GM18505 (cell line): ENCODE measurements around the gene MAP2.

Source experiments
- ATAC-seq: cut with Tn5 transposase; IDR thresholded peaks from one replicate; pipeline ENCODE4 v1.9.1; 2021; ENCODE audit not compliant: unreplicated experiment
- POLR2A ChIP-seq: IDR thresholded peaks from 4 replicates; pipeline ENCODE4 v1.6.1; 2011; ENCODE audit warnings: borderline replicate concordance; ENCODE audit not compliant: insufficient read depth, insufficient read length; ENCODE audit errors: extremely low read depth

Gene MAP2

GRCh38 chr2:209411718-209412117, 12.1 kb upstream of the MAP2 start:
- no peak for ATAC-seq
- TF ChIP-seq POLR2A, result no peak

DNA sequence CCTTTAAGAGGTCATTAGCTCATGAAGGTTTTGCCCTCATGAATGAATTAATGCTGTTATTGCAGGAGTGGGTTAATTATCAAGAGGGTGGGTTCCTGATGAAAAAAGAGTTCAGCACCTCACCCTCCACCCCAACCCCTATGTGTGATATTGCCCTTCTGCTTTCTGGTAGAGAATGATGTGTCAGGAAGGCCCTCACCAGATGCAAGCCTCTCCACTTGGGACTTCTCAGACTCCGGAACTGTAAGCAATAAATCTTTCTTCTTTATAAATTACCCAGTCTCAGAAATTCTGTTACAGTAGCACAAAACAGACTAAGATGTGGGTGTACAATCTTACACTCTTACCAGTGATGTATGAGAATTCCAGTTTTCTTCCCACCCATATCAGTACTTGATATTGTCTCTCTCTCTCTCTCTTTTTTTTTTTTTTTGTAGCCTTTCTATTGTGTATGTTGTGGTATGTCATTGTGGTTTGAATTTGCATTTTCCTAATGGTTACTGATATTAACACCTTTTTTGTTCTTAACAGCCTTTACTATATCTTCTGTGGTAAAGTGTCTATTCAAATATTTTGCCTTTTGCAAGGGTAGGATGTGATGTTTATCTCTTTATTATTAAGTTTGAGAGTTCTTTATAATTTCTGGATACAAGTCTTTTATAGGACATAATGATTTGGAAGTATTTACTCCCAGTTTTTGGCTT, 10.4 kb upstream of the MAP2 start:
- ATAC-seq, result no peak

GRCh38 chr2:209416913-209417312, 6.9 kb upstream of the MAP2 start:
- ATAC-seq, result no peak
- no peak for TF ChIP-seq POLR2A

More for the DNA sequence above, 10.4 kb upstream of the MAP2 start:
- TF ChIP-seq POLR2A, result no peak

DNA sequence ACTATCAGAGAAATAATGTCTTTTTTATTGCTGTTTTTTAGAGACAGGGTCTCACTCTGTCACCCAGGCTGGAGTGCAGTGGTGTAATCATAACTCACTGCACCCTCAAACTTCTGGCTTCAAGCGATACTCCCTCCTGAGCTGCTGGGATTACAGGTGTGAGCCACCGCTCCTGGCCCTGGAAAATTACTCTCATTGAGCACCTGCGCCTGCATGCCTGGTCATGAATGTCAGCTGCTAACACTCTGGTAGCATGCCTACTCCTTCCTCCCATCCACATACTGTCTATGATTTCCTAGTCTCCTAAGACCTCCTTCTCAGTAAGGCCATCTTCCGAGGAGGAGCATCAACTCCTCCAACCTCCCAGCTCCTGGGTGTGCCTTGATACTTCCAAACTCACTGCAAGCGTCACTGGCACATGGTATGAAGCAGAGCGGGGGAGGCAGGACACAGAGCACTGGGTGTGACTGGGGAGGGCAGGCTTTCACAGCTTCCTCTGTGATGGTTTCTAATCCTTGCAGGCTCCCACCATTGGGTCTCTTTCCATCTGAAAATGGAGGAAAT, 1.6 kb upstream of the MAP2 start:
- TF ChIP-seq POLR2A, result no peak
- no peak for ATAC-seq

- peak; percentile 13 for ATAC-seq
- no peak for TF ChIP-seq POLR2A
Measured at GRCh38 chr2:209424199-209424701, 403 bp downstream of the MAP2 start.

DNA sequence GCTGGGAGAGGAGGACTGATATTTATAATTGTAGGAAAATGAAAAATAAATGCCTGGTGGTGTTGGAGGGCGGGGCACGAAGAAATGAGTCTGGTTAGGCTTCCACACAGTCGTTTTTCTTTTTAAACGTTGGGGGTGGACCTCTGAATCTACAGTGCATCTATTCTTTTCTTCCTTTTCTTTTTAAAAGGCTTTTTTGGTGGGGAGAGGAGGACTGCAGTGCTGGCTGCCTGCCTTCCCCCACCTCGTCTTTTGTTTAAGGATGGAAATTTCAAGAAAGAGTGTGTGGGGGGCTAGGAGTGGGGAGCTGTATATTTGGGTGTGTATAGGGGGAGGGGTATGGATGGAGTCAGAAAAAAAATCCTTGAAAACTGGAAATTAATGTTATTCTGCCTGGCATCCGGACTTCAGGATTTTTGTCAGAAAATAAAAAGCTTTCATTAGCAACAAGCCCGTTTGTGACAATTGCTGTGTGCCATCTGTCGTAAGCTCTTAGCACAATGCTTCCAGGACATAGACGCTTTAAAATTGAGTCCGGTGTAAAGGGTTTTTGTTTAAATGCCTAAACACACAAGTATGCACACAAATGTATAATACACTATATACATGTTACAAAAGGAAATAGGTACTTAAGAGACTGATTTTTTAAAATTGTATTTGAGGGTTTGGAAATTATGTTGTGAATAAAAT, 1.1 kb downstream of the MAP2 start:
- TF ChIP-seq POLR2A, result no peak
- no peak for ATAC-seq

DNA sequence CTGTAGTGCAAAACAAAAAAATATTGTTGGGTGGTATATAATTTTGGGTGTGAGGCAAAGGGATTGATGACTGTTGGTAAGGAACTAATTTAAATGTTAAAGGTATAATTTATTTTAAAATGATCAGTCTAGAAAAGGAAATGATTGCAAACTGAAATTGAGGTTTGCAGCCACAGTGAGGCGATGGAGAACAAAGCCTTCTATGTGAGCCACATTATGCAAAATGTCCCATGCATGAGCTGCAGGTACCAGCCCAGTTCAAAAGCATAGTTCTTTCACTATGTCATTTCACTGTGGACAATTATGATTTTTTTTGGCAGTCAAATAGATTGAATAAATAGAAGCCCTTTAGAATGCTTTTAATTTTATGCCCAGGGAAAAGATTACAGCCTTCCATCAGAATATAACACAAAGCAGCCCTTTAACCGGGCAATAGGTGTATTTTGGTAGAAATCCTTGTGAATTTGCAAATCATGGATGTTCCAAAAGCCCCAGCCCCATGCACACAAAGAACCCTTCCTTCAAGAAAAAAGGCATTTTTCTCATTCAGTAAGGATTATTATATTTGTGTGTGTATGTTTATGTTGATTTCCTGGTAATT, 1.7 kb downstream of the MAP2 start:
- TF ChIP-seq POLR2A, result no peak
- ATAC-seq, result peak; percentile 31

GRCh38 chr2:209426432-209426831, 2.6 kb downstream of the MAP2 start:
- ATAC-seq, result no peak
- TF ChIP-seq POLR2A, result no peak

- ATAC-seq, result no peak
- TF ChIP-seq POLR2A, result no peak
Measured at GRCh38 chr2:209431701-209432100, 7.9 kb downstream of the MAP2 start.

DNA sequence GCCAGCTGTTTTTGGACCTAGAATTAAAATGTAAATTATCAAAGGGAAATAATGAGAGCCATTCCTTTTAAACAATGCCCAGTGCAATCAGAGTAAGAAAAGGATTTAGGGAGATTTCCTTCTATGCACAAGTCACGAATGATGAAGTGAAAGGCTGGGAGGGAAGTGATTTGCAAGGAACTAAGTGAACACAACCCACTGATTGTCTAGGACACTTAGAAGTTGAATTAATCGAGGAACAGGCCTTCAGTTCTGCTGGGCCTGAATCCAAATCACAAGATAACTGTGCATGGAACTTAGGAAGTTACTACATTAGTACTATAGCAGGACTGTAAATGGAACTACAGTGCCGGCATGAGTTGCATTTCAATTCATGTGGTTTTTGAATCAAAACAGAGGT, 17.7 kb downstream of the MAP2 start:
- ATAC-seq, result no peak
- TF ChIP-seq POLR2A, result no peak

- ATAC-seq, result no peak
- TF ChIP-seq POLR2A, result no peak
Measured at GRCh38 chr2:209442939-209443338, 19.1 kb downstream of the MAP2 start.

DNA sequence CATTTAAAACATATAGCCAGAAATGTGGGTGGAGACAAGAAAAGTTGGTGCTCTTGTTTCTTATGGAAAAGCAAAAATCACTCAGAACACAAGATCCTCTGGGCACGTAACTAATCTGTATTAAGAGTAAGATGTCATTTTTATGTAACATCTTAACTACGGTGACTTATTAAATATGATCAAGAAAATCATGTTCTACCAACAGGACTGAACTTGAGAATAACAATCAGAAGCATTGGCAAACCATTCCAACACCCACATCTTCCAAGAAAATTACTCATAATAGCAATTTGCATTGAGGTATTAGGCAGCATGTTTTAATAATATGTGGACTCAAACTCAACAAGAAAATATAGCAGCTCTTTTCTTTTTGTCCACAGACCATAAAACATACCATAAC, 21.6 kb downstream of the MAP2 start:
- ATAC-seq, result no peak
- no peak for TF ChIP-seq POLR2A

GRCh38 chr2:209451209-209451834, 27.5 kb downstream of the MAP2 start:
- ATAC-seq, result no peak
- no peak for TF ChIP-seq POLR2A
